HG03342 (cell line): ENCODE measurements around the gene JADE3.
A peak's percentile ranks its signal among the peaks of the same experiment; 100 is the strongest.

Experiments
- ATAC-seq: cut with Tn5 transposase; IDR thresholded peaks from one replicate; pipeline ENCODE4 v1.9.1; 2021; ENCODE audit warnings: mild to moderate bottlenecking, moderate library complexity; ENCODE audit not compliant: unreplicated experiment

JADE3 gene

GRCh38 chrX:46912098-46912602, at the start of gene JADE3:
JADE3 (plus strand) TSS chrX:46912421; CDS start chrX:46984895, 72,474 bp downstream.
- ATAC-seq: no peak

DNA sequence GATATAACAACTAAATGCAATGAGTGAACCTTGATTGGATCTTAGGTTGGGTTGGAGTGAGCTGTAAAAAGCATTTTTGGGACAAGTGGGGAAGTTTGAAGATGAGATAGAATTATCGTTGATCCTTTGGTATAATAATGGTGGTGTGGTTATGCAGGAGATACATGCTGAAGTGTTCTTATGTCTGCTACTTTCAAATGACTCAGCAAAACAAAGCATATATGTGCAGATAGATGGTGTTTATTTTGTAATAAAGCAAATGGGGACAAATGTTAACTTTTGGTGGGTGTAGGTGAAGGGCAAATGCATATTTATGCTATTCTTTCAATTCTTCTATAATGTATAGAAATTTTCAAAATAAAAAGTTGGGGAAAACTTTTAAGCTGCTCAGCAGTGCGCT, 49.1 kb upstream of the JADE3 start:
- ATAC-seq: no peak

GRCh38 chrX:46864606-46865005, 47.6 kb upstream of the JADE3 start:
- no peak for ATAC-seq

DNA sequence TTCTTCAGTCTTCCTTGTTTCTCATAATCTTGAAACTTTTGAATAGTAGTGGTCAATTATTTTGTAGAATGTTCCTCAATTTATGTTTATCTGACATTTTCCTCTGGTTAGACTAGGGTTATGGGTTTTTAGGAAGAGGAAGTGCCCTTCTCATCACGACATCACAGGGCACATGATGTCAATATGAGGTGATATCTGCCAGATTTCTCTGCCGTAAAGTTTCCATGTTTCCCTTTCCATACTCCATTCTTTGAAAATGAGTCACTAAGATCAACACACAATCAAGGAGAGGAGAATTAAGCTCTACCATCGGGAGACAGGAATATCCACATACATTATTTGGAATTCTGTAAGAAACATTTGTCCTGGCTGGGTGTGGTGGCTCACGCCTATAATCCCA, 46.9 kb upstream of the JADE3 start:
- ATAC-seq: no peak

DNA sequence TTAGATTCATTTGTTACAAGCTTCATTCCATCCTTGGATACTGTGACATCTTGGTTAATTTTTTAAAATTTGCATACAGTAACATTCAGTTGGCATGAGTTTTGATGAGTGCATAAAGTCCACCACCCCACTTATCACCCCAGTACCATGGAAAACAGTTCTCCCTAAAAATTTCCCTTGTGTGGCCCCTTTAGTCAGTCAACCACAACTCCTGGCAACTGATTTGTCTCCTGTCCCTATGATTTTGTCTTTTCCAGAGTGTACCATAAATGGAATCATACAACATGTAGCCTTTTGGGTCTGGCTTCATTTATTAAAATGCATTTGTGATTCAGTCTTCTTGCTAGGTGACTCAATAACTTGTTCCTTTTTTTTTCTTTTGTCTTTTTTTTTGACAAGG, 45.5 kb upstream of the JADE3 start:
- no peak for ATAC-seq

GRCh38 chrX:46873746-46874145, 38.5 kb upstream of the JADE3 start:
- no peak for ATAC-seq

DNA sequence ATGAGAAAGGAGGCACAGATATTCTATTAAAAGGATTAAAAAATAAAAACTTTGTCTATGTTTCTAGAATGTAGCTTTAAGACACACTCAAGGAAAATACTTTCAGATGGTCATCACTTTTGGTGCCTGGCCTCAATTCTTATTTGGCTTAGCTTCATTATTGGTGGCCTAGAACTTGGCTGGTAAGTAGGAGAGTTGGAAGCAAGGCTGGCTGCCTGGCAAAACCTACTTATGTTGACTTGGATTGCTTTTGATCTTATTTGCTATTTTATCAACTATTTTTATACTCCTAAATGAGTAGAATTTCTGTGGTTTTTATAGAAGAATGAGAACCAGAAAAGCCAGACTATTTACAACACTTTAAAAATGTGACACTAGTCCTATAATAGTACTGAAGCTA, 35.3 kb upstream of the JADE3 start:
- no peak for ATAC-seq

DNA sequence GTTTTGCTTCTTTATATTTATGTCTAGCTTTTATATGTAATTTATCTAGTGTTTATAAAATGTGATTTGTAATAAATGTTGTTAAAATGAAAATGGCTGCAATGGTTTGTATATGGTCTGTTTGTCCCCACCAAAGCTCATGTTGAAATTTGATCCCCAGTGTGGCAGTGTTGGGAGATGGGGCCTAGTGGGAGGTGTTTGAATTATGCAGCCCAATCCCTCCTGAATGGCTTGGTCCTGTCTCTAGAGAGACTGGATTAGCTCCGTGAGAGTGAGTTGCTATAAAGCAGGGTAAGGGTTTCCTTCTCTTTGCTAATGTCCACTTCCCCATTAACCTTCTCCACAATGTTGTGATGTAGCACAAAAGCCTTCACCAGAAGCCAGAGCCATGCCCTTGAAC, 30.0 kb upstream of the JADE3 start:
- no peak for ATAC-seq

- ATAC-seq: no peak
Measured at GRCh38 chrX:46884799-46885198, 27.4 kb upstream of the JADE3 start.

GRCh38 chrX:46898207-46898606, 14.0 kb upstream of the JADE3 start:
- no peak for ATAC-seq

DNA sequence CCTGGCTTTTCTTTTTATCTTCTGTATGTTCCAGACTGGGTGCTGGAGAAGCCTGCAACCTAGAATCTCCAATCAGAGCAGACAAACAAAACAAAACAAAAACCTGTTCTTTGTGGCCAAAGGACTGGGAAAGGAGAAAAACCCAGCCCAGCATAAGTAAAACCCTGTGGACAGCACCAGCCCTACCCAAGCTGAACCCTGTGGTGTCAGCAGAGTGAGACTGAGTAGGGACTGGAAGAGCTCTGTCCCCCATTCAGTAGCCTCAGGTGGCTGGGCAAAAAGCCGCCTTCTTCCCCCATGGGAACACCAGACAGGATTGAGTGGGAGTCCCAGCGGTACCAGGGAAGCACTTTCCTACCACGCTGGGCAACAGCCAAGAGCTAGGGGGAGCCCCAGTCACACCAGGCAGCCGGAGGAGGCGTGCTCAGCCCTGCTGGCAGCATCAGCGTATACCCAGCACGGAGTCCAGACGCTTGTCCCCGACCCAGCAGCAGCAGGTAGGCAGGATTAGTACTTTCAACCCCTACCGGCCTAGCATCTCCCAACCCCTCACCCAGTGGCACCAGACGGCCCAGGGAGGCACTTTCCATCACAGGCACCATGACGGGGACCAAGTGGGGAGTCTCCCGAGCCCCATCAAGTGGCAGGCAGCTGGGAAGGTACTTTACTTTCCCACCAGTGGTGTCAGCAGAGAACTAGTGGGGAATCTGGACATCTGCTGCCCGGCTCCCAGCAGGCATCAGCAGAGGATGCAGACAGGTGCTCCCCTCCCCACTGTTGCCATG, 8.6 kb upstream of the JADE3 start:
- peak; percentile 82 for ATAC-seq

GRCh38 chrX:46904626-46905025, 7.6 kb upstream of the JADE3 start:
- ATAC-seq: no peak

- no peak for ATAC-seq
Measured at GRCh38 chrX:46910415-46910814, 1.8 kb upstream of the JADE3 start.

DNA sequence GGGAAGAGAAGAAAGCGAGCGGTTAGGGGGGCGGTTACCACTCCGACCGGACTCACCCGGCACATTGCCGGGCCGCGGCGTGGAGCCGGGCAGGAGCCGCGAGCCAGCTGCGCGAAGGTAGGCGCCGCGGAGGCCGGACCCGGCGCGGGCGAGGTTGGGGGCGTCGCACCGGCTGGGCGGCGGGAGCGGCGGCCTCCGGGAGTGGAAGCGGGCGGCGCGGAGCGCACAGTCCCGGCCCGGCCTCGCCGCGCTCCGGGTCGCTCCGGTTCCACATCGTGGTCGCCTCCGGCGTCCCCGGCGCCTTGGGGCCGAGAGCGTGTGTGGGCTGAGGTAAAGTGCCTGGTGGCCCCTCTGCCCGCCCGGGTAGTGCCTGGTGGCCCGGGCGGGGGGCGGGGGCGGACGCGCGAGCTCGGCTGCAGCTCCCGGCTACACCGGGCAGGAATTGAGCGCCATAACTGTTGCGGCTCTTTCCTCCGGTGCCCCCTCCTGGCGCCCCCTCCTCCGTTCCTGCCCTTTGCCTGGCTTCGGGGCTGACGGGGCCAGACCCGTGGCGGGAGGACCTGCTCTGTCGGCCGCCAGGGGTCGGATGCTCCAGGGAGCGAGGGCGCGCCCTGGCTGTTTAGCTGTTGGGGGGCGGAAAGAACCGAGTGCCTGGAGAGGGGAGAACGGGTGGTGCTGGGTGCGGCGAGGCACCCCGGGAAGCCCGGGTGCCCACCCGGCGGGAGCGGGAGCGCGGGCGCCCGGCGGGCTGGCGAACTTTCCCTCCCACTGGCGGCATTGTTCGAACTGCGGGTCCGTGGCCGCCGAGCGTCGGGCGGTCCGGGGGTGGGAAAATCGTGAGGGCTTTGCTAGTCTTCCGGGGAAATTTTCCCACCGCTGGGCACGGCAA, 626 bp downstream of the JADE3 start:
- ATAC-seq: no peak

GRCh38 chrX:46913667-46914066, 1.4 kb downstream of the JADE3 start:
- ATAC-seq: no peak

DNA sequence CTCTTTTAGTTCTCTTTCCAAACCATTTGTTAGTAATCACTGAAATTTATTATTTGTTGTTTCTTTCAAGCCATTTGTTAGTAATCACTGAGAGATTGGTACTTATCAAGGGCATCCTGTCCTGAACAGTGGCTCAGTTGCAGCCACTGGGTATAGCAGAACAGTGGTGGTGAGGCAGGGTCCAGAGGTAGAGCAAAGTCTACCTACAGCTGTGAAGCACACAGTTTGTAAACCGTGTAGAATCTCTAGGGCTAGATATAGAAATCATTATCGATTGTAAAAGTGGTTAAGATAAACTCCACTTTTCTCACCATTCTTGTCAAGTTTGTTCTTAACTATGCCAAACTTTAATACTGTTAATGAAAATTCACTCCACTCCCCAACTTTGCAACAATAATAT, 4.1 kb downstream of the JADE3 start:
- ATAC-seq: no peak

DNA sequence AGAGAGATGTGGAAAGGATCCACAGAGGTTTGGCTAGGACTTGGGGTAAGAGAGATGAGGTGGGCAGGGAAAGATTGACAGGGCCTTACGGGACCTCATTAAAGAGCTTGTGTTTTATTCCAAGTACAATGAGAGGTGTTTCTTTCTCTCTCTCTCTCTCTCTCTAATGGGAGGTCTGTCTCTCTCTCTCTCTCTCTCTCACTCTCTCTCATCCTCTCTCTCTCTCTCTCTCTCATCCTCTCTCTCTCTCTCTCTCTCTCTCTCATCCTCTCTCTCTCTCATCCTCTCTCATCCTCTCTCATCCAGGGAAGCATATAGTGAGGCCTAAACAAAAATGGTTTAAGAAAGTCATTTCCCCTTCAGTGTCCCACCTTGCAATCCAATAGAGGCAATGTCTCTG, 5.4 kb downstream of the JADE3 start:
- ATAC-seq: no peak

DNA sequence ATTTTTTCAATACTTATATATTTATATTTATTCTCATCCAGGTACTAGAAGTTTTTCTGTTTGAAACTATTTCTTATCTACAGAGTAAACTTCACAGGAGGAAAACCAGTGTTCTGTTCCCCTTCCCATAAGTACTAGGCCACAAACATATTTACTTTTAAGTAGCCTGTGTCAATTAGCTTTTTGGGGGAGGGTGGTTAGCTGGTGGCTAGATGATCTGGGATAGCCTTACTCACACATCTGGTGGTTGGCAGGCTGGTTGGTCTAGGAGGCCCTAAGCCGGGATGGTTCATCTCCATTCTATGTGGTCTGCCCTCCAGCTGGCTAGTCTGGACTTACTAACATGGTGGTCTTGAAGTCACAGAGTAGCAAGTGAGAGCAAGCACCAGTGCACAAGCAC, 6.2 kb downstream of the JADE3 start:
- ATAC-seq: no peak

GRCh38 chrX:46920235-46920634, 8.0 kb downstream of the JADE3 start:
- ATAC-seq: no peak

DNA sequence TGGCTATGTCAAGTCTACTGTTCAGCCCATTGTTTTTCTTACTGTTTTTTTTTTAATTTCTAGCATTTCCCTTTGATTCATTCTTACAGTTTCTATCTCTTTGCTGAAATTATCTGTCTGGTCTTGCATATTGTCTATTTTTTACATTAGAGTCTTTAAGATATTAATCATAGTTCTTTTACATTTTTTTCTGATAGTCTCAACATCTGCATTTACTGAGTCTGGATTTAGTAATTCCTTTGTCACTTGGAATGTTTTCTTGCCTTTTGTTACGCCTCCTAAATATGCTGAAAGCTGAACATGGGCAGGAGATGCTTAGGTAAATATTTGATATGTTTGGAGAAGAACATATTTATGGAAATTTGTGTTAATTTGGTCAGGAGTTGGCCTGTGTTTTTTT, 10.4 kb downstream of the JADE3 start:
- ATAC-seq: no peak

DNA sequence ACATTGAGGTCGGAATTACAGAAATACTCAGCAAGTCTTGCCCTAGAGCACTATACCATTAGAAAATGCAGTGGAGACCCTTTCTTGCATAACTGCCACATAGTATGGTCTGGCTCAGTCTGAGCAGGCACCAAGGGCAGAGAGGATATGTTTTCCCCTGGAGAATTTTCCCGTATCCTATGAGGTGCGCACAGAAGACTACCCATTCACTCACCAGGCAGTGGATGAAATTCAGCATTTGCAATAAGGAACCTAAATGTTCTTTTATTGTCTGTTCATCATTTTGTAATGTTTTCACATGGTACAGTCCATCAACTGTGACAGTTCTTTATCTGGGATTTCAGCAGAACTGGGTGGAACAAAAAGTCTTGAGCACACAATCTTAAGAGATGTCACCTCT, 15.5 kb downstream of the JADE3 start:
- no peak for ATAC-seq
